Neural cell (in vitro differentiated cells): ENCODE results near the gene IPO4. TPM values are rescaled to one million over a fixed set of nuclear protein-coding genes. Genes with fewer than 3 reads are reported as not detected.

Experiments used
- H2AFZ ChIP-seq: fragments of 200-600, 300-800 bp; sonication (generic), shearing (Covaris generic); 2 replicates; pipeline ENCODE4 v1.6.0; 2014; ENCODE audit warnings: low read depth, mild to moderate bottlenecking, antibody characterized with exemption, low read length, moderate library complexity
- H3F3A ChIP-seq: fragments of 200-600 bp; shearing (Covaris generic); 2 replicates; pipeline ENCODE4 v1.6.1; 2016; ENCODE audit warnings: mild to moderate bottlenecking, moderate library complexity, mixed read lengths, antibody characterized with exemption, low read length; ENCODE audit not compliant: insufficient read depth, poor library complexity, severe bottlenecking
- H3K27ac ChIP-seq: fragments of 200-600, 300-800 bp; sonication (generic), shearing (Covaris generic); 2 replicates; pipeline ENCODE4 v1.5.1; 2014; ENCODE audit warnings: mild to moderate bottlenecking, low read length, moderate library complexity
- H3K27me3 ChIP-seq: fragments of 300-800, 200-600 bp; sonication (generic), shearing (Covaris generic); 2 replicates; pipeline ENCODE4 v1.6.0; 2014; ENCODE audit warnings: mild to moderate bottlenecking, low read depth, low read length, moderate library complexity; ENCODE audit not compliant: insufficient read depth
- H3K36me3 ChIP-seq: fragments of 300-800, 200-600 bp; sonication (generic), shearing (Covaris generic); 2 replicates; pipeline ENCODE4 v1.5.1; 2014; ENCODE audit warnings: mild to moderate bottlenecking, antibody characterized with exemption, low read length, moderate library complexity; ENCODE audit not compliant: insufficient read depth
- H3K4me2 ChIP-seq: fragments of 300-800, 200-600 bp; sonication (generic), shearing (Covaris generic); 2 replicates; pipeline ENCODE4 v1.6.0; 2014; ENCODE audit warnings: mild to moderate bottlenecking, low read length
- H3K4me3 ChIP-seq: fragments of 300-800, 200-600 bp; sonication (generic), shearing (Covaris generic); 2 replicates; pipeline ENCODE4 v1.5.1; 2014; ENCODE audit warnings: mild to moderate bottlenecking, low read length, moderate library complexity
- H3K79me2 ChIP-seq: fragments of 200-600 bp; shearing (Covaris generic); replicated peaks from 2 replicates; pipeline ENCODE4 v1.6.0; 2014; ENCODE audit warnings: mild to moderate bottlenecking, low read length, moderate library complexity; ENCODE audit not compliant: insufficient read depth
- H3K9ac ChIP-seq: fragments of 300-800, 200-600 bp; sonication (generic), shearing (Covaris generic); 2 replicates; pipeline ENCODE4 v1.6.1; 2016; ENCODE audit warnings: mild to moderate bottlenecking, low read length, mixed read lengths
- H3K9me2 ChIP-seq: fragments of 200-600 bp; shearing (Covaris generic); 2 replicates; pipeline ENCODE4 v1.6.1; 2016; ENCODE audit warnings: mild to moderate bottlenecking, low read length, mixed read lengths; ENCODE audit not compliant: insufficient read depth
- H3K9me3 ChIP-seq: fragments of 200-600, 300-800 bp; sonication (generic), shearing (Covaris generic); 2 replicates; pipeline ENCODE4 v1.6.1; 2016; ENCODE audit warnings: mild to moderate bottlenecking, mixed run types, low read length, moderate library complexity, mixed read lengths
- H4K20me1 ChIP-seq: fragments of 200-600 bp; shearing (Covaris generic); 2 replicates; pipeline ENCODE4 v1.6.1; 2016; ENCODE audit warnings: mild to moderate bottlenecking, mixed run types; ENCODE audit not compliant: insufficient read depth
- EP300 ChIP-seq: fragments of 450-650 bp; conservative IDR thresholded peaks from 2 replicates; pipeline ENCODE4 v1.6.1; 2014; ENCODE audit warnings: antibody characterized with exemption, mild to moderate bottlenecking, moderate library complexity; ENCODE audit not compliant: poor library complexity, severe bottlenecking
- EZH2 ChIP-seq: fragments of 200-600, 300-800 bp; shearing (Covaris generic), sonication (generic); IDR thresholded peaks from 2 replicates; pipeline ENCODE4 v1.6.1; 2014; ENCODE audit warnings: antibody characterized with exemption, low read length, borderline replicate concordance, mild to moderate bottlenecking; ENCODE audit not compliant: insufficient read depth, poor library complexity, severe bottlenecking
- MXI1 ChIP-seq: fragments of 450-650 bp; conservative IDR thresholded peaks from 2 replicates; pipeline ENCODE4 v1.6.1; 2014; ENCODE audit warnings: antibody characterized with exemption, mild to moderate bottlenecking; ENCODE audit not compliant: poor library complexity, severe bottlenecking
- POLR2AphosphoS5 ChIP-seq: IDR thresholded peaks from 2 replicates; pipeline ENCODE4 v1.6.1; 2012
- RAD21 ChIP-seq: fragments of 450-650 bp; conservative IDR thresholded peaks from 2 replicates; pipeline ENCODE4 v1.6.1; 2014; ENCODE audit warnings: antibody characterized with exemption, mild to moderate bottlenecking, moderate library complexity
- SMC3 ChIP-seq: fragments of 450-650 bp; conservative IDR thresholded peaks from 2 replicates; pipeline ENCODE4 v1.6.1; 2014; ENCODE audit warnings: antibody characterized with exemption, mild to moderate bottlenecking, moderate library complexity; ENCODE audit not compliant: poor library complexity
- TAF1 ChIP-seq: IDR thresholded peaks from 2 replicates; pipeline ENCODE4 v1.6.1; 2012; ENCODE audit warnings: low read depth
- polyA plus RNA-seq: library from polyadenylated mRNA; depleted of rRNA; stranded (reverse); fragments of >200 nt; gene quantifications from 2 replicates; pipeline ENCODE4 v1.2.3, GENCODE V29; 2014
- TF ChIP-seq, protein P1 (sequence below): fragments of 450-650 bp; IDR thresholded peaks from 2 replicates; pipeline ENCODE4 v1.5.1; 2014; ENCODE audit warnings: antibody characterized with exemption, mild to moderate bottlenecking, moderate library complexity; ENCODE audit not compliant: poor library complexity, severe bottlenecking
- TF ChIP-seq, protein P2 (sequence below): IDR thresholded peaks from 2 replicates; pipeline ENCODE4 v1.6.1; 2012; ENCODE audit warnings: borderline replicate concordance

IPO4 gene
- polyA plus RNA-seq, 1 donor from 2014 or later: 9.2 TPM

DNA sequence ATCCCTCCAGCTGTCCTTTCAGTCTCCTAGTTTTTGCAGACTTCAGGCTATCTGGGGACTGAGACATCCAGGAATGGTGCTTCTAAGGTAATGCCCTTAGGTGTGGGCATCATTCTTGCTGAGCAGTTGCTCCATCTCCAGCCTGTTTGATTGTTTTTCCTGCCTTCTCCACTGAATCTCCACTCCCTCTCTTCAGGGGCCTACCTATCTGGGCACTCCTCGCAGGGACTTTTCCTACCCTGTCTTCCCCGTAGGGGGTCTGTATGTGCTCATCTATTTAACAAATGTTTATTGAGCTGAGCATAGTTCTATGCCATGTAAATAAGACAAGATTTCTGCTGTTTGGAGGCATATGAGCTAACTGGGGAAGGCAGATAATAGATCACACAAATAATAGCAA, 55.6 kb downstream of the IPO4 start:
- Histone ChIP-seq H3K27ac (no peak overlapping the region), H4K20me1 (no peaks in the 10 kb centered on the region), H3K4me3 (no peak overlapping the region), H3K9me2 (no peaks in the 10 kb centered on the region), H3K9me3 (no peaks in the 10 kb centered on the region), H3K9ac (no peak overlapping the region), H3K36me3 (no peaks in the 10 kb centered on the region), H3K4me2 (no peak overlapping the region), H2AFZ (no peak overlapping the region), H3K27me3 (no peaks in the 10 kb centered on the region), H3F3A (no peaks in the 10 kb centered on the region), H3K79me2 (no peaks in the 10 kb centered on the region)
- TF ChIP-seq TAF1: no peak
- no peak for TF ChIP-seq SMC3
- no peak for TF ChIP-seq POLR2AphosphoS5
- TF ChIP-seq EZH2: no peak
- TF ChIP-seq, protein P1, sequence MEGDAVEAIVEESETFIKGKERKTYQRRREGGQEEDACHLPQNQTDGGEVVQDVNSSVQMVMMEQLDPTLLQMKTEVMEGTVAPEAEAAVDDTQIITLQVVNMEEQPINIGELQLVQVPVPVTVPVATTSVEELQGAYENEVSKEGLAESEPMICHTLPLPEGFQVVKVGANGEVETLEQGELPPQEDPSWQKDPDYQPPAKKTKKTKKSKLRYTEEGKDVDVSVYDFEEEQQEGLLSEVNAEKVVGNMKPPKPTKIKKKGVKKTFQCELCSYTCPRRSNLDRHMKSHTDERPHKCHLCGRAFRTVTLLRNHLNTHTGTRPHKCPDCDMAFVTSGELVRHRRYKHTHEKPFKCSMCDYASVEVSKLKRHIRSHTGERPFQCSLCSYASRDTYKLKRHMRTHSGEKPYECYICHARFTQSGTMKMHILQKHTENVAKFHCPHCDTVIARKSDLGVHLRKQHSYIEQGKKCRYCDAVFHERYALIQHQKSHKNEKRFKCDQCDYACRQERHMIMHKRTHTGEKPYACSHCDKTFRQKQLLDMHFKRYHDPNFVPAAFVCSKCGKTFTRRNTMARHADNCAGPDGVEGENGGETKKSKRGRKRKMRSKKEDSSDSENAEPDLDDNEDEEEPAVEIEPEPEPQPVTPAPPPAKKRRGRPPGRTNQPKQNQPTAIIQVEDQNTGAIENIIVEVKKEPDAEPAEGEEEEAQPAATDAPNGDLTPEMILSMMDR: no peak
- TF ChIP-seq RAD21: no peak
- no peak for TF ChIP-seq MXI1
- TF ChIP-seq, protein P2, sequence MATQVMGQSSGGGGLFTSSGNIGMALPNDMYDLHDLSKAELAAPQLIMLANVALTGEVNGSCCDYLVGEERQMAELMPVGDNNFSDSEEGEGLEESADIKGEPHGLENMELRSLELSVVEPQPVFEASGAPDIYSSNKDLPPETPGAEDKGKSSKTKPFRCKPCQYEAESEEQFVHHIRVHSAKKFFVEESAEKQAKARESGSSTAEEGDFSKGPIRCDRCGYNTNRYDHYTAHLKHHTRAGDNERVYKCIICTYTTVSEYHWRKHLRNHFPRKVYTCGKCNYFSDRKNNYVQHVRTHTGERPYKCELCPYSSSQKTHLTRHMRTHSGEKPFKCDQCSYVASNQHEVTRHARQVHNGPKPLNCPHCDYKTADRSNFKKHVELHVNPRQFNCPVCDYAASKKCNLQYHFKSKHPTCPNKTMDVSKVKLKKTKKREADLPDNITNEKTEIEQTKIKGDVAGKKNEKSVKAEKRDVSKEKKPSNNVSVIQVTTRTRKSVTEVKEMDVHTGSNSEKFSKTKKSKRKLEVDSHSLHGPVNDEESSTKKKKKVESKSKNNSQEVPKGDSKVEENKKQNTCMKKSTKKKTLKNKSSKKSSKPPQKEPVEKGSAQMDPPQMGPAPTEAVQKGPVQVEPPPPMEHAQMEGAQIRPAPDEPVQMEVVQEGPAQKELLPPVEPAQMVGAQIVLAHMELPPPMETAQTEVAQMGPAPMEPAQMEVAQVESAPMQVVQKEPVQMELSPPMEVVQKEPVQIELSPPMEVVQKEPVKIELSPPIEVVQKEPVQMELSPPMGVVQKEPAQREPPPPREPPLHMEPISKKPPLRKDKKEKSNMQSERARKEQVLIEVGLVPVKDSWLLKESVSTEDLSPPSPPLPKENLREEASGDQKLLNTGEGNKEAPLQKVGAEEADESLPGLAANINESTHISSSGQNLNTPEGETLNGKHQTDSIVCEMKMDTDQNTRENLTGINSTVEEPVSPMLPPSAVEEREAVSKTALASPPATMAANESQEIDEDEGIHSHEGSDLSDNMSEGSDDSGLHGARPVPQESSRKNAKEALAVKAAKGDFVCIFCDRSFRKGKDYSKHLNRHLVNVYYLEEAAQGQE: no peak
- TF ChIP-seq EP300: no peak

DNA sequence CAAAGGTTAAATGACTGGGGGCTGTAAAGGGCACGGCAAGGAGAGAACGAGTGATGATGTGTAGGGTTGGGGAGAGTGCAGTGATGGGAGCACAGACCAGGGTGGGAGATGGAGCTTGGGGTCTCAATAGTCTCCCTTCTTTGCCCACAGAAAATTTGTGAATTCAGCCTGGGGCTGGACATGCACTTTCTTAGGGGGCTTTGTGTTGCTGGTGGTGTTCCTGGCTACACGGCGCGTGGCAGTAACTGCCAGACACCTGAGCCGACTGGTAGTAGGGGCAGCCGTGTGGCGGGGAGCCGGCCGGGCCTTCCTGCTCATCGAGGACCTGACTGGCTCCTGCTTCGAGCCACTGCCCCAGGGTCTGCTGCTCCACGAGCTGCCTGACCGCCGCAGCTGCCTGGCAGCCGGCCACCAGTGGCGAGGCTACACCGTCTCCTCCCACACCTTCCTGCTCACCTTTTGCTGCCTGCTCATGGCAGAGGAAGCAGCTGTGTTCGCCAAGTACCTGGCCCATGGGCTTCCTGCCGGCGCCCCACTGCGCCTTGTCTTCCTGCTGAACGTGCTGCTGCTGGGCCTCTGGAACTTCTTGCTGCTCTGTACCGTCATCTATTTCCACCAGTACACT, 56.4 kb downstream of the IPO4 start:
- H3K9ac ChIP-seq: no peak overlapping the region
- H3K27ac ChIP-seq: no peak overlapping the region
- no peak overlapping the region for H2AFZ ChIP-seq
- H3K79me2 ChIP-seq: no peaks in the 10 kb centered on the region
- H3K36me3 ChIP-seq: no peaks in the 10 kb centered on the region
- no peaks in the 10 kb centered on the region for H3F3A ChIP-seq
- H3K4me2 ChIP-seq: no peak overlapping the region
- H3K4me3 ChIP-seq: no peak overlapping the region
- no peaks in the 10 kb centered on the region for H3K27me3 ChIP-seq
- H4K20me1 ChIP-seq: no peaks in the 10 kb centered on the region
- TF ChIP-seq, protein P1: no peak
- TF ChIP-seq EZH2: no peak
- TF ChIP-seq EP300: no peak
- TF ChIP-seq, protein P2: no peak
- TF ChIP-seq MXI1: no peak
- TF ChIP-seq RAD21: no peak
- TF ChIP-seq TAF1: no peak
- TF ChIP-seq POLR2AphosphoS5: no peak
- TF ChIP-seq SMC3: no peak
- H3K9me3 ChIP-seq: no peaks in the 10 kb centered on the region
- H3K9me2 ChIP-seq: no peaks in the 10 kb centered on the region
